Heart right ventricle (tissue), 16 donors: Measurements from ENCODE around the gene DPP9. TPM values are rescaled to one million over a fixed set of nuclear protein-coding genes. Genes with fewer than 3 reads are reported as not detected.

ENCODE experiments used
- ATAC-seq, 8 donors: fragments of 200-7000 bp; cut with Tn5 transposase; one replicate each; pipeline ENCODE4 v1.9.1; 2020; ENCODE audit warnings: mild to moderate bottlenecking in 8 of 8, moderate library complexity in 8 of 8, moderate number of reproducible peaks in 1 of 8
- DNase-seq, 2 donors: peaks; one replicate each; pipeline ENCODE4 v3.0.0-alpha.2; 2020
- H3K27ac ChIP-seq, 10 donors: fragments of 200-600 bp; sonication (generic) in 2 of 10; one replicate each; pipeline versions ENCODE4 v1.5.0 to v1.8.0; 2020 to 2022; ENCODE audit warnings: mild to moderate bottlenecking in 3 of 10
- H3K27me3 ChIP-seq, 7 donors: fragments of 200-600 bp; one replicate each; pipeline ENCODE4 v1.8.0; 2021 to 2022; ENCODE audit warnings: mild to moderate bottlenecking in 2 of 7
- H3K36me3 ChIP-seq, 9 donors: fragments of 200-600 bp; sonication (generic) in 1 of 9; one replicate each; pipeline versions ENCODE4 v1.5.0 to v1.8.0; 2020 to 2022; ENCODE audit warnings: mild to moderate bottlenecking in 2 of 9
- H3K4me1 ChIP-seq, 9 donors: fragments of 200-600 bp; sonication (generic) in 1 of 9; one replicate each; pipeline versions ENCODE4 v1.5.0 to v1.8.0; 2020 to 2022; ENCODE audit warnings: mild to moderate bottlenecking in 4 of 9
- H3K4me3 ChIP-seq, 10 donors: fragments of 200-600 bp; sonication (generic) in 2 of 10; one replicate each; pipeline versions ENCODE4 v1.5.0 to v1.8.0; 2020 to 2022; ENCODE audit warnings: mild to moderate bottlenecking in 7 of 10, moderate library complexity in 2 of 10
- H3K9me3 ChIP-seq, 11 donors: fragments of 200-600 bp in 10 of 11; sonication (generic) in 2 of 11; one replicate each; pipeline versions ENCODE4 v1.5.0 to v1.8.0; 2013 to 2022; ENCODE audit warnings: mild to moderate bottlenecking in 2 of 11, control low read depth in 1 of 11, moderate library complexity in 1 of 11
- CTCF ChIP-seq, 9 donors: fragments of 200-600 bp; sonication (generic) in 2 of 9; IDR thresholded peaks; one replicate each; pipeline versions ENCODE4 v1.5.0 to v1.8.0; 2021 to 2022; ENCODE audit warnings: antibody characterized with exemption in 9 of 9, mild to moderate bottlenecking in 5 of 9, moderate library complexity in 1 of 9
- WGBS, 2 donors: extraction: QIAGEN DNeasy Blood & Tissue Kit; methylation state at CpG; one replicate each; pipeline ENCODE4 v1.1.7; 2013; ENCODE audit warnings: inconsistent platforms in 1 of 2; 5-methylcytosine and 5-hydroxymethylcytosine counted together
- intact Hi-C, 10 donors: fragments of 100-400 bp; cut with DNase I; formaldehyde crosslinking; loops; one replicate each; pipeline versions ENCODE4 v1.11.1 to v1.14.2; 2022
- polyA plus RNA-seq, 2 donors: library from polyadenylated mRNA; stranded (reverse); fragments of 200-250 nt; gene quantifications; one replicate each; pipeline ENCODE4 v1.2.3, GENCODE V29; 2013
- total RNA-seq, 10 donors: library from RNA; stranded (reverse); fragmentation: NEBNext Ultra II Directional in 3 of 10; extraction: Animal tissue kit (Norgen Biotek cat#: 25700) in 3 of 10; gene quantifications; one replicate each; pipeline versions ENCODE4 v1.2.1 to v1.2.4, GENCODE V29; 2021 to 2023
- donor health status: Arrhythmogenic right ventricular cardiomyopathy.
- donor health status: ischemic (EF 13 %, LVEDD 7.1; RV severe dilation, severe dysfunction).
- donor health status: healthy with polysubstance abuse.
- donor health status: DM: no; HTN: yes; CAD: no.
- donor health status: DM: no; HTN: no; CAD: no.
- donor health status: ischemic (EF 25% LVEDD 6.9; RV normal size, moderate dysfunction).
- donor health status: ischemic (EF 25% LVEDD 5.7; RV mildly dilated, moderate dysfunction).
- donor health status: healthy.
- donor health status: DM: yes; HTN: yes; CAD: no.
- donor health status: Ischemic cardiomyopathy.
- donor health status: ischemic (EF 35%, LVEDD 5.7; RV mildly dilated, moderate dysfunction).
- donor health status: nonischemic (EF 11% LVEDD 7.7; RV severe dilation, severe dysfunction).
- donor health status: DM: yes; HTN: yes; CAD: no.
- donor health status: PGD.
- donor health status: ischemic (EF 29% LVEDD 5.4; RV normal size, mild dysfunction).
- donor health status: nonischemic (EF 23%, LVEDD 6.1; RV moderate dilation, normal function).

Gene DPP9
- total and polyA plus RNA-seq, 12 donors = 34.0 to 52.2 (median 43.2) TPM

- H3K4me1 ChIP-seq = peaks cover 5 to 16% (median 11%) of the 10 kb centered on the region in 9 donors
- intact Hi-C loops = no loop called here
- ATAC-seq (peak; percentile 96 to 99 (median 98)), DNase-seq (peak; percentile 87 to 89)
- H3K4me3 ChIP-seq = peak overlapping the region in 9 of 10 donors; percentile 14 to 50 (median 41)
- H3K27me3 ChIP-seq = peaks cover 0 to 42% (median 10%) of the 10 kb centered on the region in 7 donors
- peaks cover 0 to 8% (median 0%) of the 10 kb centered on the region in 11 donors for H3K9me3 ChIP-seq
- 2 to 3% methylated on average over 49 to 53 of the region's 53 CpGs for WGBS, 2 donors
- no peak for TF ChIP-seq CTCF (IDR thresholded peaks at IDR 0.05)
- H3K27ac ChIP-seq = no peak overlapping the region
- no peaks in the 10 kb centered on the region for H3K36me3 ChIP-seq
Observed at GRCh38 chr19:4759388-4760284, 36.0 kb upstream of the DPP9 start.

- ATAC-seq = no peak
- H3K4me3 ChIP-seq = no peak overlapping the region
- intact Hi-C loops = no loop called here
- peaks cover 0 to 8% (median 0%) of the 10 kb centered on the region in 11 donors for H3K9me3 ChIP-seq
- no peak for DNase-seq
- no peak overlapping the region for H3K27ac ChIP-seq
- TF ChIP-seq CTCF (IDR thresholded peaks at IDR 0.05) = no peak
- peaks cover 0 to 42% (median 10%) of the 10 kb centered on the region in 7 donors for H3K27me3 ChIP-seq
- peaks cover 5 to 16% (median 11%) of the 10 kb centered on the region in 9 donors for H3K4me1 ChIP-seq
- H3K36me3 ChIP-seq = no peaks in the 10 kb centered on the region
- WGBS, 2 donors = 74 to 75% methylated on average over 5 of the region's 5 CpGs
Observed at GRCh38 chr19:4758659-4759058, 35.0 kb upstream of the DPP9 start.

GRCh38 chr19:4758082-4758481 is 34.4 kb upstream of the DPP9 start:
- H3K9me3 ChIP-seq = peaks cover 0 to 8% (median 0%) of the 10 kb centered on the region in 11 donors
- H3K27me3 ChIP-seq = peaks cover 0 to 42% (median 9%) of the 10 kb centered on the region in 7 donors
- H3K36me3 ChIP-seq = no peaks in the 10 kb centered on the region
- ATAC-seq = no peak
- no peak overlapping the region for H3K27ac ChIP-seq
- WGBS, 2 donors = 77 to 78% methylated on average over 4 of the region's 4 CpGs
- TF ChIP-seq CTCF (IDR thresholded peaks at IDR 0.05) = no peak
- intact Hi-C loops = no loop called here
- H3K4me1 ChIP-seq = peaks cover 5 to 16% (median 11%) of the 10 kb centered on the region in 9 donors
- no peak for DNase-seq
- no peak overlapping the region for H3K4me3 ChIP-seq

- TF ChIP-seq CTCF (IDR thresholded peaks at IDR 0.05) = no peak
- H3K36me3 ChIP-seq = no peaks in the 10 kb centered on the region
- peaks cover 0 to 20% (median 0%) of the 10 kb centered on the region in 7 donors for H3K27me3 ChIP-seq
- H3K27ac ChIP-seq = no peak overlapping the region
- intact Hi-C loops = no loop called here
- DNase-seq (no peak), ATAC-seq (no peak)
- H3K4me3 ChIP-seq = no peak overlapping the region
- H3K9me3 ChIP-seq = peaks cover 0 to 8% (median 0%) of the 10 kb centered on the region in 11 donors
- 88 to 89% methylated on average over 7 of the region's 7 CpGs for WGBS, 2 donors
- H3K4me1 ChIP-seq = peaks cover 5 to 14% (median 11%) of the 10 kb centered on the region in 9 donors
Observed at GRCh38 chr19:4755459-4755858, 31.8 kb upstream of the DPP9 start.
